NOMO-1 treated with dmso at 0.1 percent for 144 hours (cell line): ENCODE results near the gene FBN1.

Source experiments
- DNase-seq: peaks from one replicate; lab custom pipeline; 2025; ENCODE audit not compliant: unreplicated experiment; lab: John Stamatoyannopoulos, UW

FBN1 gene

GRCh38 chr15:48522123-48522522, 123.4 kb downstream of the FBN1 start:
- no peak for DNase-seq

DNA sequence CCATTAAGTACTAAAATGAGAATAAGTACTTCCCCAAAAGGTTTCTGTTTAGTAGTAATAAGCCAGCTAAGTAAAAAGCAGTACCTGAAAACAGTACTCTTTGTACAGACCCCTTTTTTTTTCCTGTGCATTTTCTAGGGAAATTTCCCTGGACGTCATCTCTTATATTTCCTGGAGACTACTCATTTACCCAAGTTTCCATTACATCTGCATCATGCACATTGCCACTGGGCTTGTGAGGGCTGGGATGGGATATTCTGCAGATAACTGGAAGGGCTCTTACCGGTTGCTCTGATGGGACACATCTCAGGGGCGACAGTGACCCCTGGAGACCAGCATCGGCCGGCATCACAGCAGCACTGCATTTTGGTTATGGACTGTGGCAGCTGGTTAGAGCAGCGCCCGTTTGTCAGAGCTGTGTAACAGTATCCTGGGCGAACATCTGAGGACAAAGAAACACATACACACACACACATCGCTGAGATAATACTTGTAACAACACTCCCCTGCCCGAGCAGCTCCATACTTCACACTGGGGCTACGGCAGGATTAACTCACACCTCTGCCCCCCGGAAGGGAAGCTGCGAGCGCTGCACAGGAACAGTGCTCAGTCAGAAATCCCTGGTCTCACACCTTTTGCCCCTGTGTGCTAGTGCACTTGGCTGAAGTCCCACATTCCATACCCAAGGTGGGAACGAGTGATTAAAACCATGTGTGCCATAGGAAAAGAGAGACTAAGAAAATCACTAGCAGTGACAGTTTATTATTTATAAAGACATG, 124.9 kb downstream of the FBN1 start:
- no peak for DNase-seq

DNA sequence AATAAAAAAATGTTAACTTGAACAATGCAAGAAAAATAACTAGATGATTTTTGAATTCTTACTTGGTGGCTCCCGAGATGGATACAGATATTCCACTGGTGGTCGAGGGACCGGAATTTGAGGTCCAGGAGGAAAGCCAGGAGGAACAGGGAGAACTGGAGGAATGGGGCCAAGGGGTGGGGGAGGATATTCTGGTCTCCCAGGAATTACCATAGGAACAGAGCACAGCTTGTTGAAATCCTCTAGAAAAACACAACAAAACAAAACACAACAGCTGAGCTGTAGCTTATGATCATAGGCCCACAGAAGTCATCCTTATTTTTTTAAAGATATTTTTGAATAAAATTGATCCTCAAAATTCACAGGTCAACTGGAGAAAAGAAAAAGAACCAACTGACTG, 129.4 kb downstream of the FBN1 start:
- DNase-seq = no peak

DNA sequence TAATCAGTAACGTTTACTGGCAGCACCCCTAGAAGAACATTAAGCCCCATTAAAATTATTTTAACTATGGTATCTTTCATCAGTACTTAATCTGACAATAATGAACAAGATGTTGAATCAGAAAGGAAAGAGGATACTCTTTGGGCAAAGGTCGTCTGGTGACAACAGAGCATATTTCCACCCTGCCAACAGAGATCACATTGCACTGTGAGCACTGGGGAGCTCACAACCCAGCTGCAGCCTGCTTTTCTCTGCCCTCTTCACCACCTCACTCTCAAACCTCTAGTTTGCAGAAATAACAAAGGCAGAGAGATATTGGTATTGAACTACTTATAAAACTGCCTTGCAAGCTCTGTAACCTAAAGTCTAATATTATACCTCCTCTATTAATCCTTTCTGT, 130.0 kb downstream of the FBN1 start:
- no peak for DNase-seq

DNA sequence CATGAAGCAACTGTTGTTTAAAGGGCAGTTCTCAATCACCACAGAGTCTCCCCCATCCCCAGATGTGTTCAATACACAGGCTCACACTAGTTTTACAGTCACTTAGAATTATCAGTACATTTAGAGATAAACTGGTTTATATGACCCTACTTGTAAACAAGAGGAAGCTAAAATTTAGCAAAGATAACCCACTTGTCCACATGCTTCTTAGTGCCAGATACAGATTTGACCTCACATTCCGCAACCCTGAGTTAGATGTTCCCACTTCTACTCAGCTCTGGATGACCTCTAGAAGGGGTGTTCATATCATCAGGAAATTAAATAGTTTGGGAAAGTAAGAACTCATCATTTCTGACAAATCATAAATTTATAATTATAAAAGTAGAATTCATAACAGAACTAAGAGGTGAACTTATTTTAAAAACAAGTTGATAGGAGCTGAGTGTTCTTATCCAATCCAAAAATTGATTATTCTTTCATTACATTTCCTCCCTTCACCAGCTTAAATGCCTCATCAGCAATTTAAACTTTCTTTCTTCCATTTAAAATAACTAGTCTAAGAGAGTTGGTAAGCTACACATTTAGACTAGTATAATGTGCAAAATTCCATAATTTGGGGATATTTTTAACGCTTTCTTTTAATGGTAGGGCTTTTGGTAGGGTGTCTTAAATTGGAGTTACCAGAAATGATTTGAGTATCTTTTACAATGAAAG, 131.2 kb downstream of the FBN1 start:
- DNase-seq = no peak

DNA sequence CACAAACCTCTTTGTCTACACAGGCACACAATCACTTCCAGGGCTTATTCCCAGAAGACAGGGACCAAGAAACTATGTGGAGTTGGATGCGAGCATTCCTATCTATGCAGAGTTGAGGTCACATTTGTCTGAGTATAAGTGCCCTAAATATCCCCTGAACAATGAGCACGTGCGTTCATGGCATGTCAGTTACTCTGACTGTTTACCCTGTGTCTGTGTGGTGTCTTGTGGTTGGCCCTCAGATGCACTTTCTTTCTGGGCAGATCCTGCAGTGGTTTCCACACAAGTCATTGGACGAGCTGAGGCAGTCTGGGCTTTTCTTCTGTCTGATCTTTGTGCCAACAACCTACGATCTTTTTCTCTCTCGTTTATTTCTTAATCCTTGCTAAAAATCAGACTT, 134.5 kb downstream of the FBN1 start:
- no peak for DNase-seq

GRCh38 chr15:48507416-48508065, 138.0 kb downstream of the FBN1 start:
- DNase-seq = no peak

- DNase-seq = no peak
Measured at GRCh38 chr15:48505067-48505466, 140.4 kb downstream of the FBN1 start.

- DNase-seq = no peak
Measured at GRCh38 chr15:48501208-48501607, 144.3 kb downstream of the FBN1 start.

GRCh38 chr15:48500595-48500994, 144.9 kb downstream of the FBN1 start:
- no peak for DNase-seq

GRCh38 chr15:48499978-48500377, 145.5 kb downstream of the FBN1 start:
- no peak for DNase-seq

- DNase-seq = no peak
Measured at GRCh38 chr15:48498828-48499227, 146.7 kb downstream of the FBN1 start.

GRCh38 chr15:48494631-48495030, 150.9 kb downstream of the FBN1 start:
- DNase-seq = no peak

DNA sequence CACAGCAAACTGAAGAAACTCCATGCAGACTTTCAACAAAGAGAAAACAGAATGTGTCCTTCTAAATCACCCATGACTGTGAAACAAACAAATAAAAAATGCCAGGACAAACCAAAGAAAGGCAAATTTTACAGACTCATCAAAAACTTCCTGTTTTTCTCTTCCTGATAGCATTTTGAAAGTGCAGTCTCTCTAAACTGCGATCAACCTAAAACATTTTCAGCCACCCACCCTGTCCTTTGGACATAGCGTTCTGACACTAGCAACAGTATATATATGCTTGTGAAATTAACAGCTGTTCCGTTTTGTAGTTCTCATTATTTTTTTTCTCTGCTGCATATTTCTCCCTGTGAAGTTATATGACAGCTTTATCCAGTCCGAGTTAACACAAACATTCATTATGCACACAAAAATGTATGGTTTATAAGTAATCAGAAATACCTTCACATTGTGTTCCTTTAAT, 151.7 kb downstream of the FBN1 start:
- no peak for DNase-seq

GRCh38 chr15:48493084-48493762, 152.3 kb downstream of the FBN1 start:
- no peak for DNase-seq

DNA sequence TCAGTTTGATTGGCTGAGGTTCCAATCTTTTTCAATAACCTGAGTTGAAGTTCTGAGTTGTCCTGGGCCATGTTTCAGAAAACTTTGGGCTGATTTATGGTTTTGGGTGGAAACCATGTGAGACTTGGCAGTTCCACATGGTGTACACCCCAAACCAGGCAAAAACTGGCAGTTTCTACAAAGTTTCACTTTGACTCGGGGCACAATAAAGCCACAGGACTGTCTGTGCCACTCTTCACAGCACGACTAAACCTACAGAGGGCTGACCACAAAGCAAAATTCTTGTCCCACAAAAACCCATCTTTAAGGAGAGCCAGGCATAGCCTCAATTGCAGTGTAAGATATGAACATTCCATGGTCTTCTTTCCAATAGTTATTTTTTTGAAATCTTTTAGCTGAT, 159.3 kb downstream of the FBN1 start:
- no peak for DNase-seq

DNA sequence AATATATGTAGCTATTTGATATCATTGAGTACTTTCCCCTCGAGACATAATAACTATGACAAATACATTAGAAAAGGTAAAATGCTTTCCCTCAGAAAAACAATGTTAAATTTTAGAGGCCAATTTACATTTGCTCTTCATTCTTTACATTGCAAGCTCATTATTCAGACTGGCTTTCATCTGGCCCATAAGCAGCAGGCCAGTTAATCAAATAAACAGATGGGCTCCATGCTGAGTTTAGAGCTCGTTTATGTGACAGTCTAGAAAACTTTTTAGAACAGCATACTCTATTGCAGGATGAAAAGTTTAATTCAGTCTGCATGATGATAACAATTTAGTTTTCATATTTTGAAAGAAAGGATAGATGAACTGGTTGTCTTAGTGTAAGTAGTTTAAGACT, 163.7 kb downstream of the FBN1 start:
- DNase-seq = no peak

DNA sequence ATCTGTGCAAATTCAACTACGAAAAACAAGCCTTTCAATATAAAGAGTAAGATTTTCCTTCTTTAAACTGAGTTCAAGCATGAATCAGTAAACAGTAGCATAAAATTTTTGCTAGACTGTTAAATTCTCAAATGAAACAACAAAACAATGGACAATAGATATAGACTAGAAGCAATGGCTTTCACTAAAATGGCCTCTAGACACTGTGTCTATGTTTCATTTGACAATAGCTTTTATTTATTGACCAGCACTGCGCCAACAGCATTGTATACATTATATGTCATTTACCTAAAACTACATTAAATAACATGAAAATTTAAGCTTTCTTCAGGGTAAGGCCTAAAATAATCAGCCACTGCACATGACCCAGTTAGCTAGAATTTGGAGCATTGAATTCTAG, 165.8 kb downstream of the FBN1 start:
- DNase-seq = no peak

GRCh38 chr15:48478581-48478980, 166.9 kb downstream of the FBN1 start:
- DNase-seq = no peak

- no peak for DNase-seq
Measured at GRCh38 chr15:48477795-48478360, 167.6 kb downstream of the FBN1 start.
